Stimulated activated CD4-positive, alpha-beta T cell treated with anti-CD3 and anti-CD28 coated beads, Interleukin-15, amount 100 ng/mL, for 48 hours (primary cell): ENCODE results near the gene PARN.
"Not testable (repeated sequence)": the region's sequence is repeated elsewhere in the genome, so short reads cannot be mapped to it uniquely, and the experiment has no call there.

Experiments used
- DNase-seq, 2 donors: peaks; one replicate each; pipeline ENCODE4 v3.0.0-alpha.2; 2020; ENCODE audit warnings: low read depth in 2 of 2

PARN gene

GRCh38 chr16:14437426-14437825 lies 192.6 kb downstream of the PARN start:
- DNase-seq = no peak

- no peak for DNase-seq
These were observed 193.6 kb downstream of the PARN start for GRCh38 chr16:14436401-14436955.

- DNase-seq = no peak
These were observed 195.2 kb downstream of the PARN start for GRCh38 chr16:14434860-14435259.

GRCh38 chr16:14428971-14429637 lies 201.0 kb downstream of the PARN start:
- not testable (repeated sequence) for DNase-seq

GRCh38 chr16:14428043-14428442 lies 202.0 kb downstream of the PARN start:
- DNase-seq = no peak

- no peak for DNase-seq
These were observed 202.6 kb downstream of the PARN start for GRCh38 chr16:14427371-14427948.

GRCh38 chr16:14424595-14424994 lies 205.5 kb downstream of the PARN start:
- DNase-seq = no peak

- no peak for DNase-seq
These were observed 206.7 kb downstream of the PARN start for GRCh38 chr16:14423344-14423743.

- DNase-seq = no peak
These were observed 209.2 kb downstream of the PARN start for GRCh38 chr16:14420721-14421488.

- not testable (repeated sequence) for DNase-seq
These were observed 209.8 kb downstream of the PARN start for GRCh38 chr16:14420243-14420642.

- DNase-seq = no peak
These were observed 210.2 kb downstream of the PARN start for GRCh38 chr16:14419817-14420216.

- DNase-seq = no peak
These were observed 211.2 kb downstream of the PARN start for GRCh38 chr16:14418795-14419225.

- DNase-seq = no peak
These were observed 213.9 kb downstream of the PARN start for GRCh38 chr16:14416184-14416583.

- DNase-seq = no peak
These were observed 214.8 kb downstream of the PARN start for GRCh38 chr16:14415291-14415690.

GRCh38 chr16:14409563-14409962 lies 220.5 kb downstream of the PARN start:
- no peak for DNase-seq

GRCh38 chr16:14407786-14408399 lies 222.2 kb downstream of the PARN start:
- DNase-seq = no peak

GRCh38 chr16:14405611-14406537 lies 224.2 kb downstream of the PARN start:
- peak in 1 of 2 donors; percentile 9 for DNase-seq

- not testable (repeated sequence) for DNase-seq
These were observed 227.1 kb downstream of the PARN start for GRCh38 chr16:14403001-14403389.

GRCh38 chr16:14402114-14403000 lies 227.7 kb downstream of the PARN start:
- DNase-seq = not testable (repeated sequence)

- not testable (repeated sequence) for DNase-seq
These were observed 228.4 kb downstream of the PARN start for GRCh38 chr16:14401711-14402061.
